ENCODE measurements around the gene RXRG. TPM values are rescaled to one million over a fixed set of nuclear protein-coding genes. Genes with fewer than 3 reads are reported as not detected.

The RXRG gene
- polyA plus RNA-seq, 1 of the 3 experiments (the other 2 are of a cell fraction), result not detected

- Histone ChIP-seq H3K9ac (no peak overlapping the region), H3K36me3 (replicated peaks in 1 of 2; ENCODE audit: control insufficient read depth in 1 of 2, insufficient read depth in 2 of 2, low read length in 1 of 2) (no peaks in the 10 kb centered on the region), H3K27ac (ENCODE audit: low read depth in 2 of 2, low read length in 1 of 2) (no peak overlapping the region), H3K4me3 (ENCODE audit: low read depth in 2 of 2, low read length in 1 of 2) (no peak overlapping the region), H3K9me3 (no peaks in the 10 kb centered on the region), H3K4me2 (no peak overlapping the region), H4K20me1 (ENCODE audit: insufficient read depth) (no peaks in the 10 kb centered on the region), H2AFZ (ENCODE audit: low read depth) (no peak overlapping the region), H3K27me3 (ENCODE audit: insufficient read depth) (peaks cover 3% of the 10 kb centered on the region; the same call in 1 of the 2 replicates), H3K9me2 (no peaks in the 10 kb centered on the region), H3K4me1 (ENCODE audit: control insufficient read depth in 1 of 2, insufficient read depth in 2 of 2, low read depth in 1 of 2, low read length in 1 of 2) (no peaks in the 10 kb centered on the region), H3F3A (replicated peaks; ENCODE audit: insufficient read depth) (no peaks in the 10 kb centered on the region), H3K79me2 (ENCODE audit: insufficient read depth) (no peaks in the 10 kb centered on the region)
- ChIA-PET CTCF (no interaction called here), POLR2A (no interaction called here)
- no peak for DNase-seq
- 6% methylated on average over 2 of the region's 2 CpGs for WGBS (ENCODE audit: low lambda C conversion rate)
- TF ChIP-seq CHD2 (IDR thresholded peaks at IDR 0.05; ENCODE audit: low read length, partially characterized antibody) (no peak), TEAD4 (IDR thresholded peaks at IDR 0.05; ENCODE audit: borderline replicate concordance, insufficient read depth) (no peak), MXI1 (IDR thresholded peaks at IDR 0.05; ENCODE audit: low read depth, low read length) (no peak), MEF2A (IDR thresholded peaks at IDR 0.05; ENCODE audit: borderline replicate concordance, low read depth) (no peak), YY1 (IDR thresholded peaks at IDR 0.05; ENCODE audit: low read depth) (no peak), SMC3 (IDR thresholded peaks at IDR 0.05; ENCODE audit: low read depth, low read length) (no peak), EP300 (IDR thresholded peaks at IDR 0.05; ENCODE audit: borderline replicate concordance in 1 of 2, low read depth in 1 of 2, low read length in 1 of 2) (no peak), IRF3 (IDR thresholded peaks at IDR 0.05; ENCODE audit: low read depth, low read length) (no peak), GABPA (IDR thresholded peaks at IDR 0.05; ENCODE audit: low read depth) (no peak), USF1 (IDR thresholded peaks at IDR 0.05; ENCODE audit: borderline replicate concordance, low read depth) (no peak)
Observed at GRCh38 chr1:165420655-165421054, 24.3 kb downstream of the RXRG start.

- no peaks in the 10 kb centered on the region for H3K79me2 ChIP-seq (ENCODE audit: insufficient read depth)
- no peaks in the 10 kb centered on the region for H3K9me2 ChIP-seq
- H3K4me2 ChIP-seq, result no peak overlapping the region
- 4% methylated on average over 2 of the region's 2 CpGs for WGBS (ENCODE audit: low lambda C conversion rate)
- H3K4me3 ChIP-seq (ENCODE audit: low read depth in 2 of 2, low read length in 1 of 2), result no peak overlapping the region
- H3K9me3 ChIP-seq, result no peaks in the 10 kb centered on the region
- peaks cover 7% of the 10 kb centered on the region; the same call in 1 of the 2 replicates for H3K27me3 ChIP-seq (ENCODE audit: insufficient read depth)
- POLR2A ChIA-PET, result no interaction called here
- H2AFZ ChIP-seq (ENCODE audit: low read depth), result no peak overlapping the region
- H3F3A ChIP-seq (replicated peaks; ENCODE audit: insufficient read depth), result no peaks in the 10 kb centered on the region
- CTCF ChIA-PET, result no interaction called here
- no peaks in the 10 kb centered on the region for H3K36me3 ChIP-seq (replicated peaks in 1 of 2; ENCODE audit: control insufficient read depth in 1 of 2, insufficient read depth in 2 of 2, low read length in 1 of 2)
- no peak for TF ChIP-seq ZBTB33 (IDR thresholded peaks at IDR 0.05; ENCODE audit: borderline replicate concordance, low read depth)
- no peak for TF ChIP-seq RCOR1 (IDR thresholded peaks at IDR 0.05; ENCODE audit: low read length)
- no peak for DNase-seq
- no peaks in the 10 kb centered on the region for H4K20me1 ChIP-seq (ENCODE audit: insufficient read depth)
- H3K9ac ChIP-seq, result no peak overlapping the region
- no peaks in the 10 kb centered on the region for H3K4me1 ChIP-seq (ENCODE audit: control insufficient read depth in 1 of 2, insufficient read depth in 2 of 2, low read depth in 1 of 2, low read length in 1 of 2)
- no peak overlapping the region for H3K27ac ChIP-seq (ENCODE audit: low read depth in 2 of 2, low read length in 1 of 2)
Observed at GRCh38 chr1:165419839-165420238, 25.1 kb downstream of the RXRG start.
